Measurements from ENCODE around the gene SMCO4.
"Not testable (repeated sequence)": the region's sequence is repeated elsewhere in the genome, so short reads cannot be mapped to it uniquely, and the experiment has no call there.

SMCO4 gene

DNA sequence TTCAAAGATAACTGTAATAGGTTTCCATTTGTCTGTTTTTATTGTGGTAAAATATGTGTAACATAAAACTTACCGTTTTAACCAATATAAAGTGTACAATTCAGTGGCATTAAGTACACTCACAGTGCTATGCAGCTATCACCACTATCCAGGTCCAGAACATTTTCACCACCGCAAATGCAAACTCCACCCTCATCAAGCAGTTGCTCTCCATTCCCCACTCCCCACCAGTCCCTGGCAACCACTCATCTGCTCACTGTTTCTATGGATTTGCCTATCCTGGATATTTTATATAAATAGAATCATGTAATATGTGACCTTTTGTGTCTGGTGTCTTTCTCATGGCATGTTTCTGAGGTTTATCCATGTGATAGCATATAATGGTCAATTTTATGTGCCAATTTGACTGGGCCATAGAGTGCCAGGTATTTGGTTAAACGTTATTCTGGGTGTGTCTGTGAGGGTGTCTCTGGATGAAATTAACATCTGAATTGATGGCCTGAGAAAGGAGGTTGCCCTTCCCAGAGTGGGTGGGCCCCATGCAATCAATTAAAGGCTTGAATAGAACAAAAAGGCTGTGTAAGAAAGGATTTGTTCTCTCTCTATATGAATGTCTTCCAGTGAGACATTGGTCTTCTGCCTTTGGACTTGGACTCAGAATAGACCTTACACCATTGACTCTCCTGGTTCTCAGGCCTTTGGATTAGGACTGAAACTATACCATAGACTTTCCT is 17.2 kb upstream of the SMCO4 start:
- no peak for DNase-seq (ENCODE audit: low spot score)

DNA sequence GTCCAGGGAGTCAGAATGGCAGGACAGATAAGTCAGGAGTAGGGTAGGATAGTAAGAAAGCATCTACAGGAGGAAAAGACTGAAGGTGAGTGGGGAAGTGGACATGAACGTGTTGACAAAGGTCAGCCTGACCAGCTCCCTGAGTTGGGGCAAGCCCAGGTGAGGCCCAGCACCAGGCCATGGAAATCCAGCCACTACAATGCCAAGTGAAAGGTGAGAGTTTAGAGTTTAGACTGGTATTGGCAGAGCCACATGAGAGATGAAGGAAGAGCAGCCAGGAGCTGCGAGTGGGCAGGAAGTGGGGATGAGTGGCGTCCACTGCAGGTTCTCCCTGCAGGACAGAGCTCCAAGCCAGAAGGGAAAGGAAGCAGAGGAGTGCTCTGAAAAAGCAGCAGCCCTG is 16.5 kb upstream of the SMCO4 start:
- no peak for DNase-seq (ENCODE audit: low spot score)

DNA sequence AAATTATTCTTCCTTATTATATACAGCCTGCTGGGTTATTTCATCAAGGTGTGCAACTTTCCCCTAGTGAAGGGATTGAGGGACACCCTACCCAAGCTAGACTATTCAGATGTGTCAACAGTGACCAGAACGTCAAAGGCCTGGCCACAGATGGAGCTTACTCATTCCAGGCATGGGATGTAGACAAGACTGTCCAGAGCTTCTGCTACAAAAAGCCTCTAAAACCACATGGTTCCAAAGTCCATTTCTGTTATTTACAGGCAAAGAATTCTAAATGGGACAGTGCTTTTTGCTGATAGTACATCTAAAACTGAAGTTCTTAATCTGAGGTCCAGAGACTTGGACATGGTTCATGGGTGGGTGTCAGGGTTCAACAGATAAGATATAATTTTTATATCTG is 9.7 kb upstream of the SMCO4 start:
- peak; percentile 58 for DNase-seq (ENCODE audit: low spot score)

DNA sequence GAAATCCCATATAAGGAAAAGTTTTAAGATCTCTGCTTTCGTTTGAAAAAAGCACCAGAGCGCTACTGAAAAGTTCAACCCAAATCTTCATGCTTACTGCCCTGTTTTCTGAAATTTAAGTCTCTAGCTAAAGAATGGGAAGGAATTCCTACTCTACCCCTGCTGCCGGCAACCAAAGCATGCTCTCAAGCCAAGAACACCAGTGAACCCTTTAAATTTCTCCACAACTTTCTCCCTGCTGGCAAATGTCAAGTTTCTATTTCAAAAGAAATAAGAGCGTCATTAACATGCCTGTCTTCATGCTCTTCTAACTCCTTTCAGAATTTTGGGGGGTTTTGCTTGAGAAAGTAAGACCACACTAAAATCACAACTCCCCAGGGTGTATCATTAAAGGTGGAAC is 6.8 kb upstream of the SMCO4 start:
- DNase-seq (ENCODE audit: low spot score) = no peak

DNA sequence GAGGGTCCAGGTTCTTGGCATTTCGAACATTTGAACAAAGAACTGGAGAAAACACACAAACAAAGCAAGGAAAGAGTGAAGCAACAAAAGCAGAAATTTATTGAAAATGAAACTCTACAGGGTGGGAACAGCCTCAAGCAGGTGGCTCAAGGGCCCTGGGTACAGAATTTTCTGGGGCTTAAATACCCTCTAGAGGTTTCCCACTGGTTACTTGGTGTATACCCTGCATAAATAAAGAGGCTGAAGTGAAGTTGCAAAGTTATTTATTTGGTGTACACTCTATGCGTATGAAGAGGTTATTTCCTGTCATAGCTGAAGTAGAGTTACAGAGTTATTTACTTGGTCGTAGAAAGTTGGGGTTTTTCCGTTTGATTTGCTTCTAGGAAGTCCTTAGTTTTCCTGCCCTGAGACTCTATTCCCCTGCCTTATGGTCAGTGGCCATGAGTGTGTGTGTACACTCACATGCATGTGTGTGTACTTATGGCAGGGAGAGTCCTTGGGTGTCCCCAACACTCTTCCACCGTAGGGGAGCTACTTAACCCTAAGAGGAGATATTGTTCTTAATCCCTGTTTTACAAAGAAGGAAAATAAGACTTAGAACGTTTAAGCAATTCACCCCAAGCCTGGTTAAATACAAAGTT is 5.6 kb upstream of the SMCO4 start:
- DNase-seq (ENCODE audit: low spot score) = no peak

DNA sequence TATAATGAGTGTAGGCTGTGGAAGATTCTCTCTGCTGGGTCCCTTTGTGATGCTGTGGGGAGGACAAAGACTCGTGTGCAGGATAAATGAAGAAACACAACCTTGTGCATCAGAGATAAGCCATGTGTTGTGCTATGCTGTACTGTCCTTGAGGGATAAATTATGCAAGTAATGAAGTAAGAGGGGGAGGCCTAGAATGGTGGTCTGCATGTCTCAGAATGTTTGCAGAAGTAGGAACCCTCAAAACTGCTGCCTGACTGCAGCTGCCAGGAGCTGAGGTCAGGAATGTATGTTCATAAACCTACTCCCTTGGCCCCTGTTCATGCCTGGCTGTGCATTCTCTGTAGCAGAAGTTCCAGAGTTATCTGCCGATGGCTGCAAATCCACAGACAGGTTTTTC is 4.6 kb upstream of the SMCO4 start:
- no peak for DNase-seq (ENCODE audit: low spot score)

DNA sequence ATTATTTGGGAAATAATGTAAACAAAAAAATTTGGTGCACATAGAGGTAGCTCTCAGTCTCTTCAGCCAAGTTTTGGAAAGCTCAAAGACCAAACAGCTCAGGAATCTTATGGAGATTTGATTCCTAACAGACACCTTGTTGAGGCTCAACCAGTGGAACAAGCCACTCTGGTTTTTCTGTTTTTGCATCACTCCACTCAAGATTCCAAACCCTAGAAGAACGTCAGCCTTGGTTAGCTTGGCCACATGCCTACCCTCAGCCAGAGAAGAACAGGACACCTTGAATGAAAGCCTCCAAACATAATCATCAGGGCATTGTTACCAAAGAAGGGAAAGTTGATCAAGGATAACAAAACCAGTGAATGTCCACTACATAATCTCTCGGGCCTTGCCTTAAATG is 3.8 kb upstream of the SMCO4 start:
- DNase-seq (ENCODE audit: low spot score) = no peak

DNA sequence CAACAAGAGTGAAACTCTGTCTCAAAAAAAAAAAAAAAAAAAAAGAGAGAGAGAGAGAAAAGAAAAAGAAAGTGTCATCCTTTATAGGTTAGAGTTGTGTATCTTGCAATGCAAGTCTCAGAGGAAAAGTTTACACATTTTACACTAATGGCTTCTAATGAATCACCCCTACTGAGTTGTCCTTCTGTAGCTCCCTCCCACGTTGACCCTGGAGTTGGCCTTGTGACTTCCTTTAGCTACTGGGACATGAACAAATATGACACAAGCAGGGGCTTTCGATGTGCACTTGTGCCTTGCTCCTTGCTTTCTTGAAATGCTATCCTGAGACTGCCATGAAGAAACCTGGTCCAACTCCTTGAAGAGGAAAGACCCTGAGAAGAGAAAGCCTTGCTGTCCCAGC is 2.4 kb upstream of the SMCO4 start:
- DNase-seq (ENCODE audit: low spot score) = no peak

DNA sequence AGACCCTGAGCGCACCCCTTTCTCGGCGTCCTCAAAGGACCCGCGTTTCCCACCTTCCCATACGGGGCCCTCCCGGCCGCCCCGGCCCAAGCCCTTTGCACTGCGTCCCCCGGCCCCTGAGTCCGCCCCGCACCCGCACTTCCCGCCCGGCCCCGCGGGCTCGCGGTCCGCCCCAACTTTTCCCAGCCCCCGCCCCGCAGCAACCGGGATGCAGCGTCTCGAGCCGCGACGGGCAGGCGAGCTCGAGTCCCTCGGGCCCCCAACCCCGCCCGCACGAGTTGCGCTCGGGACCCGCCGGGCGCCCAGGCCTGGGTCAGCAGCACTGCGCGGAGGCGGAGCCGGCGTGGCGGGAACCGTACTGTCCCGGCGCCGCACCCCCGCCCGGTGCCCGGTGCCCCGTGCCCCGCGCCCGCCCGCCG is 371 bp downstream of the SMCO4 start:
- peak; percentile 36 for DNase-seq (ENCODE audit: low spot score)

DNA sequence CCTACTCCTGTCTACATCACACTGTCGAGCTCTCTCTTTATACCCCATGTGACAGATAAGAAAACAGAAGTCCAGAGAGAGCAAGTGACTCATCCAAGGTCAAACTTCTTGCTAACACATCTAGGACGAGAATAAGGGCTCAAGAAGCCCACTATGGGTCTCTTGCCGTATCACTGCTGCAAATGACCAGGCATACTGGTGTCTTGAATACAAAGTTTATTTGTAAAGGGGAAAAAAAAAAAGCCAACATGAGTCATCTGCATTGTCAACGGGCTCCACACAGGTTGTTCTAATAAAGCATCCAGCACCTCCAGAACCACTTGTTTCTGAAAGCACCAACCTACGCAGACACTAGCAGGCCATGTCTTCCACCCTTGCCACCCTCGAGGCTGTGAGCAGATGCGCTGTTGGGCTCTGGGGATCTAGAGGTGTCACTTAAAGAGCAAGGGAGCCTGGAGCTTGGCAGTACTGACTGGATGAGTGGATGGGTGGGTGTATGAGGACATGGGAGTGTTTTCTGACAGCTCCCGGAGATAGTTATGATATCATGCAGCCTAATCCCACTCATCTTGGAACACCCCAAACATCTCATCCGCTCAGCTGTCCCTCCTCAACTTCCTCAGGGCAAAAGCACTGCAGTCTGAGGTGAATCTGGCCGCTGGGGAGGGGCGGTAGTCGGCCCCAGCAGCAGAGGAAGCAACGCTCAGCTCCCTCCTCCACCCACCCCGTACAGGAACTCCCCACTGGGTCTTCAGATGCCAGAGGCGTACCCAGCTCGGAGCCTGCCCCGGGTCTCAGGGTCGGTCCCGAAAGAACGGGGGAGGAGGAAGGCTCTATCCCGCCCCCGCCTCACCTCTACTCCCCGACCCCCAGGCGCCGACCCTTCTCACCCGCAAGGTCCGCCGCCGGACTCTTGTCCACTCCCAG is 1.0 kb downstream of the SMCO4 start:
- peak; percentile 74 for DNase-seq (ENCODE audit: low spot score)

DNA sequence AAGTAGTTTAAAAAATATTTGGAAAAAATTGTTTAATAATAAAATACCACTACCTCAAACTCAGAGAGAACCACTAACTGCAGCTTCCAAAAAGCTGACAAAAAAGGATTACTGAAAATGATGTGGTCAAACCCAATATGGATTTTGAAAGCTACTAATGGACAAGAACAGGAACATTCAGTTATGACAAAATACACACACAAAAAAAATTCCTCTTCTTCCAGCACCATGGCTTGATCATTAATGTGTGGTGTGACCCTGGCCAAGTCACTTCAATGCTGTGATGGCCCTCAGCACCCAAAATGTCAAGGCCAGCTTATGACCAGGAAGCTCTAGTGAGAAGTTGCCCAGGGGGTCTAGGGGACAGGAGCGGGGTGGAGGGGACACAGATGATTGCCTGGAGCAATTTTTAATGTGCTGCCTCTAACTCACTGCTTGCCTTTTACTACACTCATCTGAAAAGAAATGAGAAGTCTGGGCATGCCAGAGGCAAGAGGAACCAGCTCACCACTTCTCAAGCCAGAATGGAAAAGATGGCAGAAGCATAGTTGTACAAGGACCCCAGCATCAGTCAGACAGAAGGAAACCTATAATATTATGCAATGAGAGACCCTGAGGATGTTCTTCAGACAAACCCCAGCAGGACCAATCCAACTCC is 2.2 kb downstream of the SMCO4 start:
- no peak for DNase-seq (ENCODE audit: low spot score)

DNA sequence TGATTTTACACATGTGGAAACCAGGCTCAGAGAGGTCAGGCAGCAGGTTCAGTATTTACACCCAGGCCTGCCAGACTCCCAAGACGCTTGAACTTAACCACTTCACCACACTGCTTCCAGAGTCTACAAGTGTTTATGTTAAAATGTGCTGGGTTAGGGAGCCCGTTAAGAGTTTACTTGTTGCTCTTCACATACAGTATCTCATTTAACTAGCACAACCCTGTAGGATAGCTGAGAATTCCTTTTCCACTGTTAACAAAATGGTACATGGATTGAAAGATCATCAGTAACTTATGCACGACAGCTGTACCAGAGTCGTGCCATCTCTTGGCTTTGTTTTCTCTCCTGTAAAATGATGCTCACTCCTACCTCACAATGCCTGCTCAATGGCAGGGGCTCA is 2.9 kb downstream of the SMCO4 start:
- no peak for DNase-seq (ENCODE audit: low spot score)

DNA sequence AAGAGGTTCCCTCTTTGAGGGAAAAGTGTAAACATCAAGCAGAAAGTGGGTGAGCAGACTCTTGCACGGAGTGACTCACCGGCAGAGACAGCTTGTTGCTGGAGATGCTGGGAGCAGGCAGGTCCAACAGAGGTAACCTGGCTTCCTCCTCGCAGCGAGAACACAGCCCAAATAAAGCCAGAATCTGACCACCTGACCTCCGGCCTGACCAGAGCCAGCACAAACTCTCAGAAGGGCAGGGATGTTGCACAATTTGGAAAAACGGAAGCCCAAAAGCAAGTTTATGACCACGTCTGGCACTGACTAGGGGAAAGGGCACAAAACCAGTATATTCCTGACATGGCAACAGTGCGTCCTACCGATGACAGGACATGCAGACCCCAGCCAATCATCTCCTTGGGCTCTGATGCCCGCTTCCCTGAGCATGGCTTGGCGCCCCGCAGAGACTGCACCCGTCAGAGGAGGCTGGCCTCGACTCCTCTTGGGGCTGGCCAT is 5.4 kb downstream of the SMCO4 start:
- no peak for DNase-seq (ENCODE audit: low spot score)

DNA sequence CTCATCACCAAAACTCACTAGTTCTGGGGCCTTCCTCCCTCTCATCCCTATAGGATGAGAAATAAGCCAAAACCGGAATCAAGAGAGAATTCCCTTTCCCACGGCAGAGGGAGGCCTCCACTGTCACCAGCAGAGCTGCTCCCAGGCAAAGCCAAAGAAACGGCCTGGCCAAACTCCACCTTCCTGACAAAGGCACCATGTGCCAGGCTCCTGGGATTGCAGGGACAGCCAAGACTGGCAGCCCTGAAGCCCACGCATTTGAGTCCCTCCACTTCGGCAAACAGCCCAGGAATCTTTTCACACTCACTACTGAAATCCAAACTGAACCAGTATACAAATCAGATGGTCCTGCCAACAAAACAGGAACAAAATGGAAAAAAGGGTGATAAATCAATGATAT is 6.1 kb downstream of the SMCO4 start:
- no peak for DNase-seq (ENCODE audit: low spot score)

DNA sequence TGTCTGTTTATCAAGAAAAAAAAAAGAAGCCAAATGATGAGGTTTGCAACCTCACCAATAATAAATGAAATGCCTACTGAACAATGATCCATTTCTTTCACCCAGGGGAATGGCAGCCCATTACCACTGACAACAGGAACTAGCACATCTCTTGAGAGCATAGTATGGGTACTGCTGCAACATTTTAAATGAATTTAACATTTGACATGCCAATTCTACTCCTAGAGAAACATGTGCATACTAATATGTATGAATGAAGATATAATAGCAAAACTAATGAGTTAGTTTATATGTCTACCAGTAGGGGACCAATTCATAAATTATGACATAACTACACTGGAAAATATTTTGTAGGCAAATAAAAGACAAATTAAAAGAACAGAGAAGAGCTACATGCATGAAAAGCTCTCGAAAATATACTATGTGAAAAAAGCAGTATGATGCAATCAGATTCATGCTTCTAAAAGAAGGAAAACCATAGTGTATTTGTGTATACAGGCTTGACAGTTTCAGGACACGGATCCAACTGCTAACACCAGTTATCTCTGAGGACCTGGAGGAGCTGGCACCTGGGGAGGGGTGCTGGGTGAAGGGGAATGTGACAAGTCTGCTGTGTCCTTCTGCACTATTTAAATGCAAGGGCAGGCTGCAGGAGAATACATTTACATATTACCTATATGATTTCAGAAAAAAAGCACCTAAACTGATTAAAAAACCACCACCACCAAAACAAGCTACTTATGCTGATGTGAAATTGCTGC is 6.9 kb downstream of the SMCO4 start:
- DNase-seq (ENCODE audit: low spot score) = no peak

DNA sequence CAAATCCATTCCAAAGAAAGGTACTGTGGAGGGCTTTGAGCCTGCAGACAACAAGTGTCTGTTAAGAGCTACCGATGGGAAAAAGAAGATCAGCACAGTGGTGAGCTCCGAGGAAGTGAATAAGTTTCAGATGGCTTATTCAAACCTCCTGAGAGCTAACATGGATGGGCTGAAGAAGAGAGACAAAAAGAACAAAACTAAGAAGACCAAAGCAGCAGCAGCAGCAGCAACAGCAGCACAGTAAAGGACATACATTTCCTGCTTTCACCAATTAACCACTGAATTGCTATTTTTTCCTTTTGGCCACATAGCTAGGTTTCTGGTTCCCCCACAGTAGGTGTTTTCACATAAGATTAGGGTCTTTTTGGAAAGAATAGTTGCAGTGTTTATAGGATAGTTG is 7.6 kb downstream of the SMCO4 start:
- DNase-seq (ENCODE audit: low spot score) = not testable (repeated sequence)

DNA sequence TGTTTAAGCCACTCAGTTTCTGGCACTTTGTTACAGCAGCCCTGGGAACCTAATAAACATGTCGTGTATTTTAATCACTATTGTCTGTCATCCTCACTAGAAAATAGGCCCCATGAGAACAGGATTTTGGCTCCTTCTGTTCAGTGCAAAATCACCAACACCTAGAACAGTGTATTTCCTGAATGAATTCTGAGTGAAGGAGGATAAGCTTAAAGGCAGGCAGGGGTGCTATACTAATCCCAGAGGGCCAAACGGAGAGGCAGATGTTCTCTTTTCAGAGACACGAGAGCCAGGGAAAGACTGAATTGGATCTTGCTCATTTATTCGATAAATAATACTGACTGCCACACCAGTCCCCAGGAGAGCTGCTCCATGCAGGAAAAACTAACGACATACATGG is 10.4 kb downstream of the SMCO4 start:
- no peak for DNase-seq (ENCODE audit: low spot score)

DNA sequence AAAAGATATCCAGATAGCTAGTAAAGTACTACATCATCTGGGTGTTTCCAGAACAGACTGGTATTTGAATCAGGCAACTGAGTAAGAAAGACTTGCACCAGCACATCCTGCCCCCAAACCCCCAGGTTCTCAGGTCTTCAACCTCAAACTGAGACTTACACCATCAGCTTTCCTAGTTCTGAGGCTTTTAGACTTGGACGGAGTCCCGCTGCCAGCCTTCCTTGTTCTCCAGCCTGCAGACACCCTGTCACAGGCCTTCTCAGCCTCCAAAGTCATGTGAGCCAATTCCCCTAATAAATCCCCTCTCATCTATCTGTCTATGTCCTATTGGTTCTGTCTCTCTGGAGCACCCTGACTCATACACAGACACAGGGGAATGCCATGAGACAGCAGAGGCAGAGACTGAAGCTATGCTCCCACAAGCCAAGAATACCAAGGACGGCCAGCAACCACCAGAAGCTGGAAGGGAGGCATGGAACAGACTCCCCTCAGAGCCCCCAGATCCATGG is 10.9 kb downstream of the SMCO4 start:
- DNase-seq (ENCODE audit: low spot score) = no peak

DNA sequence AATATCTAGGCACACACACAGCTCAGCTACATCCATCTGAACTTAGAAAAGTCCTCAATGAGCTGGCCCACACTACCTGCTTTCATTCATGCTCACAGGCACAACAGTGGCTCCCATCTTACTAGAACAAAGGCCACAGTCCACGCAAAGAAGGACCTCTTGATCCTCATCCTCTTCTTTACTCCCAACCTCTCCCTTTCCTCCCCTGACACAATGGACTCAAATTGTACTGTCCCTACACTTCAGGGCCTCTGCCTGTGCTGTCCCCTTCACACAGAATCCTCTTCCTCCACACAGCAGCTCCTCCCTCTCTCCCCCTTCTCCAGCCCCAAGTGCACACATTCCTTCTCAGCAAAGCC is 12.7 kb downstream of the SMCO4 start:
- DNase-seq (ENCODE audit: low spot score) = no peak

DNA sequence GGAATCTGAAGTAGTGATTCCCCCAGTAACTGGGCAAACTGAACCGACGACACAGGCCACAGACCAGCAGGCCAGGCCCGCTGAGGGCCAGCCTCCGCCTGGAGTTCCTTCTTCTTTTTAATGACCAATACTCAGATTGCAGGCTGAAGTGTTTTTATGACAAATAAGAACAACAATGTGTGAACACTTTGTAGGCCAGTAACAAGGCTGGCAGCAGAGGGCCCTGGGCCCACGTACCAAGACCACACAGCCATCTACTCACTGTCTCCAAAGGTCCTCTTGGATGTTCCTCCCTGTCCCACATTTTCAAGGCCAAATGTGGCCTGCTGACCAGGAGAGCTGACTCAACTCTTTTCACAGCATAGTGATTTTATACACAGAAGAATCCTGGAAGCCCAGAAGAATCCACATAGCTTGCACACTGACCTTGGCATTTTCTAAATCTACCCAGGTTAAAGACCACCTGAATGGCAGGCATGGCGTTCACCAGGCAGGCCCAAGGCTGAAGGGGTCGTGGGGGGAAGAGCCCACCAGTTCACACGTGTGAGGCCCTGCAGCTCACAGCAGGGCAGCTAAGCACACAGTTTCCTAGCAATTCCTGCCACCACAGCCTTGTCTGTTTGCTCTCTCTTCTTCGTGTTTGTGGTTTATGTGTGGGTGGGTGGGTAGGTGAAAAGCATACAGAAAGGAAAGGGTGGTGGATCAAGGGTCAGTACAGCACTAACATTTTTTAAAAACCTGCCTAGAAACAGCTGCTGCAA is 13.3 kb downstream of the SMCO4 start:
- DNase-seq (ENCODE audit: low spot score) = peak; percentile 35
